ENCODE data around the gene FRMPD4. TPM values are rescaled to one million over a fixed set of nuclear protein-coding genes. Genes with fewer than 3 reads are reported as not detected.
A peak's percentile ranks its signal among the peaks of the same experiment; 100 is the strongest.

The FRMPD4 gene
- total RNA-seq, 1 donor, result 3.9 TPM

- no peak for TF ChIP-seq CTCF (IDR thresholded peaks at IDR 0.05; ENCODE audit: insufficient read depth, low read depth, low read length)
- DNase-seq (ENCODE audit: low read depth), result peak; percentile 70
Observed at GRCh38 chrX:12332786-12333347, 194.6 kb downstream of the FRMPD4 start.

DNA sequence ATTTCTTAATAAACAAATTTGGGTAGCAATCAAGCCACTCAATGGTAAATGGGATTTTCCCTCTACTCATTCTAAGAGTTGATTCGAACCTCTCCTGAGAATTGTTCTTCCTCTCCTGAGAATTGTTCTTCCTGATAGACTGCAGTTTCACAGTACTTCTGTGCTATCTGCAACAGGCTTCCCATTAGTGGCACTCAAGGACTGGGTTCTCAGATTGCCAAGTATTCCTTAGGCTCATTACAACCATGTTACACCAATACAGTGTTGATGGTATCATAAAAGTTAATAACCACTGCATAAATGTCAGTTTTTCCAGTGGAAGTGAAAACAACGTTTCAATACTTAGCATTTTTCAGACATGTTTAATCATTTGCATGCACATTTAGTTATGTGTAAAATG lies 201.6 kb downstream of the FRMPD4 start:
- H3K4me3 ChIP-seq (ENCODE audit: low read depth, low read length), result no peak overlapping the region
- TF ChIP-seq CTCF (IDR thresholded peaks at IDR 0.05; ENCODE audit: insufficient read depth, low read depth, low read length), result no peak

More at GRCh38 chrX:12332786-12333347, 194.6 kb downstream of the FRMPD4 start:
- no peak overlapping the region for H3K4me3 ChIP-seq (ENCODE audit: low read depth, low read length)

DNA sequence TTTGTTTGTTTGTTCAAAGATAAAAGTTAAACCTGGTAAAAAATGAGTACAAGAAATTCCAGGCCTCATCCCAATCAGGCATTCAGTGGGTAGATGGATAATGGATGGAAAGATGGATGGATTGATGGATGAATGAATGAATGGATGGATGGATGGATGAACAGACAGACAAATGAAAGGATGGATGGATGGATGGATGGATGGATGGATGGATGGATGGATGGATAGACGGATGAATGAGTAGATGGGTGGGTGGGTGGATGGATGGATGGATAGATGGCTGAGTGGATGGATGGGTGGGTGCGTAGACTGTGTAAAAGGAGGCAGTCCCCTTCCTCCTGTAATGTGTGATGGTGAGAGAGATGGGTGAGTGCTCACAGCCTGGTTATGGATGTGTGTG lies 206.7 kb downstream of the FRMPD4 start:
- DNase-seq (ENCODE audit: low read depth), result no peak
- no peak for TF ChIP-seq CTCF (IDR thresholded peaks at IDR 0.05; ENCODE audit: insufficient read depth, low read depth, low read length)
- H3K4me3 ChIP-seq (ENCODE audit: low read depth, low read length), result no peak overlapping the region

More for the DNA sequence above, 201.6 kb downstream of the FRMPD4 start:
- no peak for DNase-seq (ENCODE audit: low read depth)

GRCh38 chrX:12349201-12349600 lies 210.9 kb downstream of the FRMPD4 start:
- no peak overlapping the region for H3K4me3 ChIP-seq (ENCODE audit: low read depth, low read length)

GRCh38 chrX:12352922-12353321 lies 214.6 kb downstream of the FRMPD4 start:
- DNase-seq (ENCODE audit: low read depth), result no peak
- no peak for TF ChIP-seq CTCF (IDR thresholded peaks at IDR 0.05; ENCODE audit: insufficient read depth, low read depth, low read length)
- no peak overlapping the region for H3K4me3 ChIP-seq (ENCODE audit: low read depth, low read length)

More at GRCh38 chrX:12349201-12349600, 210.9 kb downstream of the FRMPD4 start:
- TF ChIP-seq CTCF (IDR thresholded peaks at IDR 0.05; ENCODE audit: insufficient read depth, low read depth, low read length), result no peak
- DNase-seq (ENCODE audit: low read depth), result no peak

DNA sequence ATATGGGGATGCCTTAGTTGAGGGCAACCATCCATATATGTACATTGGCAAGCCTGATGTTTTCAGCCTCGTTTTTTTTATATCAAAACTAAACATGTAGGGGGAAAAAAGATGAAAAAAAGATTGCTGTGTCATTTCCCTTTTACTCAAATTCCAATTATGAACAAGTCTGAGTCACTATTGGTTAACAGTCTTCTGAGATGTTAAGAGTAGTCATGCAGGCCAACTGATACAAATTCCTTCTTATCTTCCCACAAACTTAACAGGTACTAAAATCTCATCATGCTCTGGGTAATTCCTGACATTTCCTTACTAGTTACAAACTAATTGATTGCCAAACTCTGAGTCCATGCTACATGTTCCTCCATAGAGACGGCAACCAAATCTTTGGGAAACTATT lies 222.1 kb downstream of the FRMPD4 start:
- DNase-seq (ENCODE audit: low read depth), result peak; percentile 68
- no peak overlapping the region for H3K4me3 ChIP-seq (ENCODE audit: low read depth, low read length)
- no peak for TF ChIP-seq CTCF (IDR thresholded peaks at IDR 0.05; ENCODE audit: insufficient read depth, low read depth, low read length)

Measured in fibroblast of villous mesenchyme (primary cell).